AG04450 (cell line): ENCODE results near the gene FOSL2. TPM values are rescaled to one million over a fixed set of nuclear protein-coding genes. Genes with fewer than 3 reads are reported as not detected.
A peak's percentile ranks its signal among the peaks of the same experiment; 100 is the strongest.

ENCODE experiments used
- CTCF ChIA-PET: fragments of 300-600, 350-600 bp; formaldehyde crosslinking; extraction: SDS; loops from one replicate; lab custom pipeline; 2022; ENCODE audit warnings: antibody characterized with exemption, inconsistent platforms; lab: Charles Lee
- POLR2A ChIA-PET: fragments of 350-600 bp; formaldehyde crosslinking; extraction: SDS; loops from one replicate; lab custom pipeline; 2021; ENCODE audit warnings: antibody characterized with exemption, inconsistent platforms; lab: Yijun Ruan, JAX
- DNase-seq: peaks from one replicate; pipeline ENCODE4 v3.0.0-alpha.2; 2011; ENCODE audit warnings: low read depth, low spot score
- H3K27ac ChIP-seq: one replicate; pipeline ENCODE4 v1.5.1; 2012; ENCODE audit warnings: low read depth, low read length, control low read depth
- H3K27me3 ChIP-seq: one replicate; pipeline ENCODE4 v1.6.0; 2012; ENCODE audit warnings: low read length; ENCODE audit not compliant: control insufficient read depth, insufficient read depth
- H3K4me3 ChIP-seq: 2 replicates; pipeline ENCODE4 v1.5.1; 2011; ENCODE audit warnings: mild to moderate bottlenecking, low read depth, low read length, control low read depth
- H3K9me3 ChIP-seq: 2 replicates; pipeline ENCODE4 v1.5.1; 2012; ENCODE audit warnings: low read length; ENCODE audit not compliant: control insufficient read depth, insufficient read depth
- polyA plus RNA-seq: library from polyadenylated mRNA; depleted of rRNA; stranded (reverse); fragments of >200 nt; gene quantifications from 2 replicates; pipeline ENCODE4 v1.2.3, GENCODE V29; 2011
- TF ChIP-seq, protein P1 (sequence below): IDR thresholded peaks from 2 replicates; pipeline ENCODE4 v1.5.1; 2011; ENCODE audit warnings: low read depth, low read length, control low read depth, inconsistent platforms

Gene FOSL2
- polyA plus RNA-seq, 1 experiment, result 45.3 TPM

DNA sequence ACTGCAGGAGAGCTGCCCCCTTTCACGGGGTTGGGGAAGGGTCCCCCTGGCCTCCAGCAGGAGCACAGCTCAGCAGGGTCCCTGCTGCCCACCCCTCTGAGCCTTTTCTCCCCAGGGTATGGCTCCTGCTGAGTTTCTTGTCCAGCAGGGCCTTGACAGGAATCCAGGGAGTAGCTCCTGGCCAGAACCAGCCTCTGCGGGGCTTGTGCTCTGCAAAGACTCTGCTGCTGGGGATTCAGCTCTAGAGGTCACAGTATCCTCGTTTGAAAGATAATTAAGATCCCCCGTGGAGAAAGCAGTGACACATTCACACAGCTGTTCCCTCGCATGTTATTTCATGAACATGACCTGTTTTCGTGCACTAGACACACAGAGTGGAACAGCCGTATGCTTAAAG lies 21.2 kb downstream of the FOSL2 start:
- H3K27ac ChIP-seq, result peak overlapping the region; percentile 61
- H3K27me3 ChIP-seq, result no peaks in the 10 kb centered on the region
- TF ChIP-seq, protein P1, sequence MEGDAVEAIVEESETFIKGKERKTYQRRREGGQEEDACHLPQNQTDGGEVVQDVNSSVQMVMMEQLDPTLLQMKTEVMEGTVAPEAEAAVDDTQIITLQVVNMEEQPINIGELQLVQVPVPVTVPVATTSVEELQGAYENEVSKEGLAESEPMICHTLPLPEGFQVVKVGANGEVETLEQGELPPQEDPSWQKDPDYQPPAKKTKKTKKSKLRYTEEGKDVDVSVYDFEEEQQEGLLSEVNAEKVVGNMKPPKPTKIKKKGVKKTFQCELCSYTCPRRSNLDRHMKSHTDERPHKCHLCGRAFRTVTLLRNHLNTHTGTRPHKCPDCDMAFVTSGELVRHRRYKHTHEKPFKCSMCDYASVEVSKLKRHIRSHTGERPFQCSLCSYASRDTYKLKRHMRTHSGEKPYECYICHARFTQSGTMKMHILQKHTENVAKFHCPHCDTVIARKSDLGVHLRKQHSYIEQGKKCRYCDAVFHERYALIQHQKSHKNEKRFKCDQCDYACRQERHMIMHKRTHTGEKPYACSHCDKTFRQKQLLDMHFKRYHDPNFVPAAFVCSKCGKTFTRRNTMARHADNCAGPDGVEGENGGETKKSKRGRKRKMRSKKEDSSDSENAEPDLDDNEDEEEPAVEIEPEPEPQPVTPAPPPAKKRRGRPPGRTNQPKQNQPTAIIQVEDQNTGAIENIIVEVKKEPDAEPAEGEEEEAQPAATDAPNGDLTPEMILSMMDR, result no peak
- H3K4me3 ChIP-seq, result no peak overlapping the region
- ChIA-PET POLR2A (no interaction called here), CTCF (interaction anchor here (0.6 to 3.0 kb wide), 4 partner anchors 39 to 731 kb away, joined by 3 to 10 read pairs (median 6); no protein-coding TSS in a partner anchor)
- no peak for DNase-seq
- H3K9me3 ChIP-seq, result no peaks in the 10 kb centered on the region

DNA sequence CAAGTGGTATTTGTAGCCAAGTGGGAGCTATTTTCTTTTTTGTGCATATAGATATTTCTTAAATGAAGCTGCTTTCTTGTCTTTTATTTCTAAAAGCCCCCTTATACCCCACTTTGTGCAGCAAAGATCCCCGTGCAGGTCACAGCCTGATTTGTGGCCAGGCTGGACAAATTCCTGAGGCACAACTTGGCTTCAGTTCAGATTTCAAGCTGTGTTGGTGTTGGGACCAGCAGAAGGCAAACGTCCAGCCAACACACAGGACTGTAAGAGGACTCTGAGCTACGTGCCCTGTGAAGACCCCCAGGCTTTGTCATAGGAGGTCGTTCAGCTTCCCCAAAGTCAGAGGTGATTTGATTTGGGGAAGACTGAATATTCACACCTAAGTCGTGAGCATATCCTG lies 21.9 kb downstream of the FOSL2 start:
- Histone ChIP-seq H3K27ac (no peak overlapping the region), H3K9me3 (no peaks in the 10 kb centered on the region), H3K4me3 (no peak overlapping the region), H3K27me3 (no peaks in the 10 kb centered on the region)
- ChIA-PET CTCF (interaction anchor here (1.1 to 3.0 kb wide), 2 partner anchors 38 to 731 kb away, joined by 5 to 10 read pairs; no protein-coding TSS in a partner anchor), POLR2A (no interaction called here)
- DNase-seq, result no peak
- TF ChIP-seq, protein P1, result no peak

DNA sequence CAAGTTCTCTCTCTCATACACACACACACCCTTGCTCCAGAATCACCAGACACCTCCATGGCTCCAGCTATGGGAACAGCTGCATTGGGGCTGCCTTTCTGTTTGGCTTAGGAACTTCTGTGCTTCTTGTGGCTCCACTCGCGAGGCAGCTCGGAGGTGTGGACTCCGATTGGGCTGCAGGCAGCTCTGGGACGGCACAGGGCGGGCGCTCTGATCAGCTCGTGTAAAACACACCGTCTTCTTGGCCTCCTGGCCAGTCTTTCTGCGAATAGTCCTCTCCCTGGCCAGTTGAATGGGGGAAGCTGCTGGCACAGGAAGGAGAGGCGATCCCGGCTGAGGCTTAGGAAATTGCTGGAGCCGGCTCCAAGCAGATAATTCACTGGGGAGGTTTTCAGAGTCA lies 22.4 kb downstream of the FOSL2 start:
- Histone ChIP-seq H3K27ac (no peak overlapping the region), H3K9me3 (no peaks in the 10 kb centered on the region), H3K27me3 (no peaks in the 10 kb centered on the region), H3K4me3 (no peak overlapping the region)
- POLR2A ChIA-PET, result no interaction called here
- CTCF ChIA-PET, result interaction anchor here (3.0 kb wide), 1 partner anchor 732 kb away, joined by 10 read pairs; no protein-coding TSS in a partner anchor
- DNase-seq, result no peak
- TF ChIP-seq, protein P1, result no peak

DNA sequence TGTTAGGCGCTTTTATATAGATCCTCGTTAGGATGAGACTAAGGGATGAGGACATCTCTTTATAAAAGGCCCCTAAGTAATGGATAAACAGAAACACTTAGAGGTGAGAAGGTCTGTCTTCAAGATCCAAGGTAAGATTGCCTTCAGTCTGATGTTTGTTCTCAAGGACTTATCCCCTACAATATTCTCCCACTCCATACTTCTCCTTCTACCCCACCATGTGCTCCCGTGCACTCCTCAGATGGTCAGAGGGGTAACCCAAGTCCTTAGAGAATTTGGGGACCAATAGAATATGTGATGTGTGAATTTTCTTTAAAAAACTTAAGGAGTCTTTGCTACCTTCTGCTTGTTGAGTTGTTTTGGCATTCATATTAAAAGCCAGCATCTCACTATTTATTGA lies 23.1 kb downstream of the FOSL2 start:
- POLR2A ChIA-PET, result no interaction called here
- Histone ChIP-seq H3K27me3 (no peaks in the 10 kb centered on the region), H3K9me3 (no peaks in the 10 kb centered on the region), H3K4me3 (no peak overlapping the region), H3K27ac (no peak overlapping the region)
- CTCF ChIA-PET, result interaction anchor here (3.0 kb wide), 1 partner anchor 733 kb away, joined by 10 read pairs; no protein-coding TSS in a partner anchor
- no peak for DNase-seq
- TF ChIP-seq, protein P1, result no peak

DNA sequence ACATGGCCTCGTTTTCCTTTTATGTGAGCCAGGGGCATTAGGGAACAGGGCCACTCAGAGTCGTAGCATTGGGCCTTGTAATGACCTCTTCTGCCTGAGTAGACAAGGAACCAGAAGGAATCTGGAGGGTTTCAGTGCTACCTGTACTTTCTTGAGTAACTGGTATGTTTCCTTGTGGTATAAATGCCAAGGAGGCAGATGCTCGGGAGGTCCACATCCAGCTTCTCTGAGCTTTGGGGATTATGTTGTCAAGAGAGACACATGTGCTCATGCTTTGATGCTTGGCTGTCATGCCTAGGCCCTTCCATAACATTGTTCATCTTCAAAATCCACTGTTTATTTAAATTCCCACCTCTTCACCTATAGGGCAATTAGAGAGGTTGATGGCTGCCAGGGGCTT lies 26.3 kb downstream of the FOSL2 start:
- POLR2A ChIA-PET, result interaction anchor here (0.6 kb wide), 1 partner anchor 16 kb away, joined by 3 read pairs; no protein-coding TSS in a partner anchor
- TF ChIP-seq, protein P1, result no peak
- Histone ChIP-seq H3K4me3 (no peak overlapping the region), H3K9me3 (no peaks in the 10 kb centered on the region), H3K27me3 (no peaks in the 10 kb centered on the region), H3K27ac (no peak overlapping the region)
- CTCF ChIA-PET, result interaction anchor here (0.7 kb wide), 1 partner anchor 706 kb away, joined by 3 read pairs; no protein-coding TSS in a partner anchor
- no peak for DNase-seq
